T-helper 2 cell (primary cell): ENCODE measurements around the gene ABCC1.
"Not testable (repeated sequence)": the region's sequence is repeated elsewhere in the genome, so short reads cannot be mapped to it uniquely, and the experiment has no call there.

Experiments used
- DNase-seq, 5 experiments: peaks; one replicate each; pipeline versions ENCODE4 v3.0.0 to v3.0.0-alpha.2; 2012 to 2022

Gene ABCC1

DNA sequence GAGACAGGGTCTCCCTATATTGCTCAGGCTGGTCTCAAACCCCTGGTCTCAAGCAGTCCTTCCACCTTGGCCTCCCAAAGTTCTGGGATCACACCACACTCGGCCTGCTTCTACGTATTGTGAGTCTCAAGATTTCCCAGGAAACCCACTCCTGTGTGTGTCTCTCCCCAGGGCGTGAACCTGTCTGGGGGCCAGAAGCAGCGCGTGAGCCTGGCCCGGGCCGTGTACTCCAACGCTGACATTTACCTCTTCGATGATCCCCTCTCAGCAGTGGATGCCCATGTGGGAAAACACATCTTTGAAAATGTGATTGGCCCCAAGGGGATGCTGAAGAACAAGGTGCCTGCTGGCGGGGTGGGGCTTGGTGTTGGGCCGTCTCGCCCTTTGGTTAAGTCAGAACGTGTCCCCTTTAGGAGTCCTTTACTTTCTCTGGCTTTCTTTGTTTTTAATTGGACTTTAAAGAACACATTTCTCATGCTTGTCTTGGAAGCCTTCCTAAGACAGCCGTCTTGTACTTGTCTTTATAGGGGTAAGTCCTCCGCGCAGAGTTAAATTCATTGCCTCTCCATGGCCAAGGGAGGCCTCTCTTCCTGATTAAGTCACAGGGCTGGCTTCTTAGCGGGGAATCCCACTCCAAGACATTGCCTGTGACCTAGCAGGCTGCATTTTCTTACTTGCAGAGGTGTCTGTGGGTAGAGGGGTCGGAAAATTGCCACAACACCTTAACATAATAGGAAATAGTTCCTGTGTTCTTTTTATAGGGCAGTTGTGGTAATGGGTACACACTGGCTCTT is 137.4 kb downstream of the ABCC1 start:
- DNase-seq, result no peak

DNA sequence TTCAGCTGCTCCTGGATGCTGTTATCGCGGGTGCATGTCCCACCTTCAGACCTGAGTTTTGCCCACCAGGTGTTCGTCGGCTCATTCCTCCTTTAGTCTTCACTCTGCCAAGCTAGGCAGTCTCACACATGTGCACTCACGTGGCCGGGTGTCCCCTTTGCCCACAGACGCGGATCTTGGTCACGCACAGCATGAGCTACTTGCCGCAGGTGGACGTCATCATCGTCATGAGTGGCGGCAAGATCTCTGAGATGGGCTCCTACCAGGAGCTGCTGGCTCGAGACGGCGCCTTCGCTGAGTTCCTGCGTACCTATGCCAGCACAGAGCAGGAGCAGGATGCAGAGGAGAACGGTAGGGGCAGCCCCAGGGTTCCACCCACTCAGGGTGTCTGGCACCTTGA is 140.8 kb downstream of the ABCC1 start:
- no peak for DNase-seq

DNA sequence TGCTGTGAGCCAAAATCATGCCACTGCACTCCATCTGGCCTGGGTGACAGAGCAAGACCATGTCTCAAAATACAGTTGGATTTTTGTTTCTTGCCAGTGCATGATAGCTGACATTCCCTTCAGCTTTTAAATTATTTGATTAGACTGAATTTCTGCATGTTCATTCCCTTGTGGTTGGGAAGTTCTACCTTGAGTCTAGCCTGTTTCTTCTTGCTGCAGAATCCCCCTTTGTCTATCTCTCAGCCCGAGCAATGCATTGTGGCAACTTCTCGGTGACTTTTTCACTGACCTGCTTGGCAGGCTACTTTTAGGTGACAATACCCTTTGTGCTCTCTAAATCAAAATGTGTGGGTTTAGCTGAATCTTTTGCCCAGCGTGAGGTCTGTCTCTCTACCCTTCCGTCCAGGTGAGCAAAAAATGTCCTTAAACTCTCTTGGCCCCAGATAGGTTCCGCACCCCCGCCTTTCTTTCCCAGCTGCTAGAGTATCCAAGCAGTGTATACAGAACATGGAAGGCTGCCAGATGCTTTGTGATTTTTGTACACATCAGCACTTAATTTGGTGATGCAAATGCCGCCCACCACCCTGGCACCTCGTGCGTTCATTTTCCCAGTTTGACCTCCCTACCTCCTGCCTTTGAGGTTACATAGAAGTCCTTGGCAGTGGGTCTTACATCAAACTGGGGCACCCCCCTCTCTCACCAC is 143.7 kb downstream of the ABCC1 start:
- DNase-seq, result no peak

DNA sequence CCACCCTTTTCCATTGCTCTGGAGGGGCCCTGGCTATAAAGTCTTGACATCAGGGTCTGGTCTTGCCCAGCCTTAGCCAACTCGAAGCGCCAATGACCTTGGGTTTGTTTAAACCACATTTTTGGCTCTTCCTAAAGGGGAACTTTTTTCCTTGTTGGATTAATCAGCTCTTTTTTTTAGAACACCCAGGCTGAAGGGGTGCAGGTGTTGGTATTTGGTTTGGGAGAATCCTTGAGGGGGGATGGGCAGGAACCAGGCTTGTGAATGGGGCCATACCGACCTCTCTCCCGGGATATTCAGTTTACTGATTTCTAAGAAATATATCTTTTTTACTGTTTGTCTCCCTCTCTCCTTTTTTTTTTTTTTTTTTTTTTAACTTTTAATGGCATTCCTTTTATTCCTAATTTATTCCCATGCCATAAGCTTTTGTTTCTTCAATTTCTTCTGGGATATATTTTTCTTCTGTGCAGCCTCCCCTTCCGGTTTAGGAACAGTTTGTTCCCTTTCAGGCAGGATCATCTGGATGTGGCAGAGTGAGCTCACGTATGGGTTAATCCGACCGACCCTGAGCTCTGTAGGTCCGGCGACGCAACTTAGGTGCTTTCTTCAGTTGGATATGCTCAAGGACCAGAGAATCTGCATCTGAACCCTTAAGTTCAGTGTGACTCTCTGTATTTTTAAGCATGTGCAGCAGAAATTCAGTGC is 144.4 kb downstream of the ABCC1 start:
- no peak for DNase-seq

DNA sequence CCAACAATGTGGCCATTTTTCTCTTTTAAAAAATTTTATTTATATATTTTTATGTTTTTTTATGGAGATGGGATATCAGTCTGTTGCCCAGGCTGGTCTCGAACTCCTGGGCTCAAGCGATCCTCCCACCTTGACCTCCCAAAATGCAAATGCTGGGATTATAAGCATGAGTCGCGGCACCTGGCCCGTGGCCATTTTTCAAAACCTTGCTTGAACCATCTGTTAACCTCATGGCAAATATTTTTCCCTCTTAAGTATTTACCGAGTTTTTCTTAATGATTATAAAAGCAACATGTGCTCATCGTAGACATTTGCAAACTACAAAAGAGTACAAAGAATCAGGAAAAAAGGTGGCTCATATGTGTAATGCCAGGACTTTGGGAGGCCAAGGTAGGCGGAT is 146.2 kb downstream of the ABCC1 start:
- no peak for DNase-seq

DNA sequence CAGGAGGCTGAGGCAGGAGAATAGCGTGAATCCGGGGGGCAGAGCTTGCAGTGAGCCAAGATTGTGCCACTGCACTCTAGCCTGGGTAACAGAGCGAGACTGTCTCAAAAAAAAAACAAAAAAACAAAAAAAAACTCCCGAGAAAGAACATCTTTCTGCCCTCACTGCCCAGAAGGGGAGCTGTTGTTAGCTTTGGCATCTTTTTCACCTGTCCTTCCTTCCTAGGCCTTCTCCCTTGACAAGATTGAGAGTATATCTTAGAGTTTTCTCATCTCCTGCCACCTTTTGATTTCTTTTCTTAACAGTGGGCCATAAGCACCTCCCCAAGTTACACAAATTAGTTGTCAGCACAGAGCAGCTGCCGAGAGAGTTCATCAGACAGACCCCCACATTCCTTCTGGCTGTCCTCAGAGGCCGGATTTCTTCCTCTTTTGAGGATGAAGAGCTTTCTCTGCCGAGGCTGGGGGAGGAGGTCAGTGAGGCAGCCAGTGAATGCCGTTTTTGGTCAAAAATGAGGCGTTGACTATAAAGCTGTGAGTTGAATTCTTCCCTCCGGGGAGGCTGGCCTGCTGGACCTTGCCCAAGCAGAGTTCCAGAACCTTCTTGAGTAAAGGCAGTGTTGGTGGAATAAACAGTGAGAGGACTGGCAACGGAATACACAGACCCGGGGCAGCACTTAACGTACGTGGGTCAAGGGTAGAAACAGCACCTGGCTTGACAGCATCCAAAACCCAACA is 146.9 kb downstream of the ABCC1 start:
- no peak for DNase-seq

DNA sequence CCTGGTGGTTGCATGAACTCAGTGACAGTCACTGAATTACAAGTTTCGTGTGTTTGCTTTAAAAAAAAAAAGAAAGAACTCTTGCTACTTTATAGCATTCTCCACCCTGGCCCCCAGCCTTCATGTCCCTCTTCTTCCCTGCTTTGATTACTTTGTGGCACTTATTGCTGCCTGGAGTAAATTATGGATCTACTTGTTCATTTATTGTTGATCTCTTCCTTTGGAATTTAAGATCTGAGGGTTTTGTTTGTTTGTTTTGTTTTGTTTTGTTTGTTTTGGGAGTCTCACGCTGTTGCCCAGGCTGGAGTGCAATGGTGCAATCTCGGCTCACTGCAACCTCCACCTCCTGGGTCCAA is 147.4 kb downstream of the ABCC1 start:
- no peak for DNase-seq

DNA sequence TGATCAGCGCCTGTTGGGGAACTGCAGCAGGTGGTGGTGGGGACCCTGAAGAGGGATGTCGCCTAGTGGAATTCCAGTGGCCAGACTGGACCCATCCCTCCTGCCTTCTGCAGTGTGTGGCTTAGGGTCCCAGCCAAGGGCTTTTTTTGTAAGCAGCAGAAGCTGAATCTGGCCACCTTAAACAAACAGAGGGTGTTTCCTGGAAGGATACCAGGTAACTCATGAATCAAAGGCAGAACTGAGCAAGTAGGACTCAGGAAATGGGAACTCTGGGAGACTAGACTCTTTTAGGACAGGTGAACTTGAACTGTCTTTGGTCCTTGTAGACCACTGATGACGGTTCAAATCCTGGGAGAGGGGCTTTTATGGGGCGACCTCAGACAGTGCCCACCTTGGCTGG is 149.9 kb downstream of the ABCC1 start:
- no peak for DNase-seq

DNA sequence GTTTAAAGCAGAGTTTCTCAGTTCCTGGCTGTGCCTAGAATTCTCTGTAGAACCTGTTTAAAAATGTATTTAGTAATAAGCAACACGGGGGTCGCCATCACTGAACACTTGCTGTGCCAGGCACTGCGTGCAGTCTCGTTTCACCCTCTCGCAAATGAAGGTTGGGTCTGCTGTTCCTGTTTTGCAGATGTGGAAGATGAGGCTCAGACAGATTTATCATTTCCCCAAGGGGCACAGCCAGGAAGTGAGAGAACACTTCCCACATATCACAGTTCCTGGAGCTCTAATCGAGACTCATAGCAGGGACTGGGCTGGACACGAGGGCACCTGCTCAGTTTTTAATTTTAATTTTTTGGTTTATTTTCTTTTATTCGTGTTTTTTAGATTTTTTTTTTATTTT is 151.2 kb downstream of the ABCC1 start:
- DNase-seq, result no peak

DNA sequence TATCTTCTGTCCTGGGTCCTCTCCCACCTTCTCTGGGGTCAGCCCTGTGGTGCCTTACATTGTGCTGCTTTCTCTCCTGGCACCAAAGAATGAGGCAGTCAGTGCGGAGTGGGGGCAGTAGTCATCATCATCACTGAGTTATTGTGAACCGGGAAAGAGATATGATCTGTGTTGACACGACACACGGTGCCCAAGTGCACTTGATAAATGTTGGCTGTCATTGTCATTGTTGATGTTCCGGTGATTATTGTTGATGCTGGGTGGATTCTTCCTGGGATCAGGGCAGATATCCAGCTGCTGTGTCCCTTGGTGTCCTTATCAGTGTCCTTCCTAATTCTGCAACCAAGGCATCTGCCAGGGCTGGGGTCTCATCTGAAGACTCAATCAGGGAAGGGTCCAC is 152.2 kb downstream of the ABCC1 start:
- DNase-seq, result no peak

DNA sequence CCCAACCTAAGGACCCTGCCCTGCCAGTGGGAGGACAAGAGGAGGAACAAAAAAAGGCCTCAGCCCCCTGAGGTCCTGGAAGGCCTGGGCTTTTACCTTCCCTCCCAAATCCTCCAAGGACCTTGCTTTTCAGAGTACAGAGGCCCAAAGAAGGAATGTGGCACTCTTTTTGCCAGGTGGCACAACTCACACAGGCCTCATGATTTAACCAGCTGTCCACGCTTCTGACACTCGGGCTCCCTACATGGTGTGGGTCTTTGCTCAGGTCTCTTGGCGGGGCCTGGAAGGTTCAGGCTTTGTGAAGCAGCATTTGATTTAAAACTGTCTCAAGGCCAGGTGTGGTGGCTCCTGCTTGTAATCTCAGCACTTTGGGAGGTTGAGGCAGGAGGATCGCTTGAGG is 153.3 kb downstream of the ABCC1 start:
- DNase-seq, result no peak

DNA sequence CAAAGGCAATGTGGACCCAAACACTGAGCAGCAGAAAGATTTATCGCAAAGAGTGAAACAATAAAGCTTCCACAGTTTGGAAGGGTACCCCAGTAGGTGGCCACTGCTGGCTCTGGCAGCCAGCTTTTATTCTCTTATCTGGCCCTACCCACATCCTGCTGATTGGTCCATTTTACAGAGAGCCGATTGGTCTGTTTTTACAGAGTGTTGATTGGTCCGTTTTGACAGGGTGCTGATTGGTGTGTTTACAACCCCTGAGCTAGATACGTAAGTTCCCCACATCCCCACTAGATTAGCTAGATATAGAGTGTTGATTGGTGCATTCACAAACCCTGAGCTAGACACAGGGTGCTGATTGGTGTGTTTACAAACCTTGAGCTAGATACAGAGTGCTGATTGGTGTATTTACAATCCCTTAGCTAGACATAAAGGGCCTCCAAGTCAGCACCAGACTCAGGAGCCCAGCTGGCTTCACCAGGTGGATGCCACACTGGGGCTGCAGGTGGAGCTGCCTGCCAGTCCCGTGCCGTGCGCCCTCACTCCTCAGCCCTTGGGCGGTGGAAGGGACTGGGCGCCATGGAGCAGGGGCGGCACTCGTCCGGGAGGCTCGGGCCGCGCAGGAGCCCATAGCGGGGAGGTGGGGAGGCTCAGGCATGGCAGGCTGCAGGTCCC is 154.9 kb downstream of the ABCC1 start:
- peak in 1 of 5 experiments; percentile 20 for DNase-seq

DNA sequence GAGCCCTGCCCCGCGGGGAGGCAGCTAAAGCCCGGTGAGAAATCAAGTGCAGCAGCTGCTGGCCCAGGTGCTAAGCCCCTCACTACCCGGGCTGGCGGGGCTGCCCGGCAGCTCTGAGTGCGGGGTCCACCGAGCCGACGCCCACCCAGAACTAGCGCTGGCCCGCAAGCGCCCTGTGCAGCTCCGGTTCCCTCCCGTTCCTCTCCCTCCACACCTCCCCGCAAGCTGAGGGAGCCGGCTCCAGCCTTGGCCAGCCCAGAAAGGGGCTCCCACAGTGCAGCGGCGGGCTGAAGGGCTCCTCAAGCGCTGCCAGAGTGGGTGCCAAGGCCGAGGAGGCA is 155.4 kb downstream of the ABCC1 start:
- DNase-seq, result not testable (repeated sequence)

DNA sequence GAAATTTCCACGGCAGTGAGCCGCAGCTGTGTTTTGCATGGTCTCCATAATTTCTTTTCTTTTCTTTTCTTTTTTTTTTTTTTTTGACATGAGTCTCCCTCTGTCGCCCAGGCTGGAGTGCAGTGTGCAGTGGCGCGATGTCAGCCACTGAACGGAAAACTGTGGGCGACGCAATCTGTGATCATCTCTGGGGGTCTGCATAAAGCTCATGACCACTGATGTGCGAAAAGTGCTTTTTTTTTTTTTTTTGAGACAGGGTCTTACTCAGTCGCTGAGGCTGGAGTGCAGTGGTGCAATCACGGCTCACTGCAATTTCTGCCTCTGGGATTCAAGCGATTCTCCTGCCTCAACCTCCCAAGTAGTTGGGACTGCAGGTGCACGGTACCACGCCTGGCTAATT is 156.2 kb downstream of the ABCC1 start:
- DNase-seq, result no peak

DNA sequence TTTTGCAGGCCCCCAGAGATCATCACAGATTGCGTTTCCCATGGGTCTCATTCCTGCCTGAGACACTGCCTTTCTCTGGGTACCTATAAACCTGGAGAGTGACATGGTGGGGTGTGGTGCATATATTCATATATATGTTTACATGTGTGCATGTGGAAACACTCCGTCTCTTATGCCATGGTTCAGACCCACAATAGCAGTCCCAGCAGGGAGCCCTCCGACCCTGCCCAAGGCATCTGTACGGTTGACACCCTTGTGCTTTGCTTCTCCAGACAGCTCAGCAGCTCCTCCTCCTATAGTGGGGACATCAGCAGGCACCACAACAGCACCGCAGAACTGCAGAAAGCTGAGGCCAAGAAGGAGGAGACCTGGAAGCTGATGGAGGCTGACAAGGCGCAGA is 157.1 kb downstream of the ABCC1 start:
- DNase-seq, result no peak

DNA sequence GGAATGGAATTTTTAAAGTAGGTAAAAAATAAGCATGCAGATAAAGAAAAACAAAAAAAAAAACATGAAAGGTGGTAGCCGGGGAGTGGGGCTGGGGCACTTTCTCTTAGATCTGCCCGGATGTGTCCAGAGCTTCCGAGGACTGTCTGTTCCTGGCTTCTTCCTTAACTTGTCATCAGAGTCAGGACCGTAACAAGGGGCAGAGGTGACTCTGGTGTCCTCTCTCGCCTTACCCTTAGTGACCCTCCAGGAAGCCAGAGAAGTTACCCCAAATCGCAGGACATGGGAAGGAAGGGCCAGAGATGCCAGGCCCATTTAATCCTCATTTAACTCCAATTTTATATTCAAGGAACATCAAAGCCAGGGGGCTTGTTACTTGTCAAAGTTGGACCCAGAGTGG is 158.4 kb downstream of the ABCC1 start:
- DNase-seq, result no peak

DNA sequence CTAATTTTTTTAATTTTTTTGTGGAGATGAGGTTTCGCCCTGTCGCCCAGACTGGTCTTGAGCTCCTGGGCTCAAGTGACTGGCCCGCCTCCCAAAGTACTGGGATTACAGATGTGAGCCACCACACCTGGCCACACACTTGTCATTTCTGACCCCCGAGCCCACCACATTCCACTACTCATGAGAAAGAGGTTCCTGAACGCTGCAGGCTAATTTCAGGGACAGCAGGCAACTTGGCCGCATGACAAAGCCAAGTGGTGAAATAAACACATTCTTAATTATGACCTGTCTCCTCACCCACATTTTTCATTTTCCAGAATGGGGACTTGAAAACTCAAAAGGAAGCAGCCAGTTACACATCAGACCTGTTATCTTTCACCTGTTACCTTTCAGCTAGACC is 159.3 kb downstream of the ABCC1 start:
- DNase-seq, result no peak

DNA sequence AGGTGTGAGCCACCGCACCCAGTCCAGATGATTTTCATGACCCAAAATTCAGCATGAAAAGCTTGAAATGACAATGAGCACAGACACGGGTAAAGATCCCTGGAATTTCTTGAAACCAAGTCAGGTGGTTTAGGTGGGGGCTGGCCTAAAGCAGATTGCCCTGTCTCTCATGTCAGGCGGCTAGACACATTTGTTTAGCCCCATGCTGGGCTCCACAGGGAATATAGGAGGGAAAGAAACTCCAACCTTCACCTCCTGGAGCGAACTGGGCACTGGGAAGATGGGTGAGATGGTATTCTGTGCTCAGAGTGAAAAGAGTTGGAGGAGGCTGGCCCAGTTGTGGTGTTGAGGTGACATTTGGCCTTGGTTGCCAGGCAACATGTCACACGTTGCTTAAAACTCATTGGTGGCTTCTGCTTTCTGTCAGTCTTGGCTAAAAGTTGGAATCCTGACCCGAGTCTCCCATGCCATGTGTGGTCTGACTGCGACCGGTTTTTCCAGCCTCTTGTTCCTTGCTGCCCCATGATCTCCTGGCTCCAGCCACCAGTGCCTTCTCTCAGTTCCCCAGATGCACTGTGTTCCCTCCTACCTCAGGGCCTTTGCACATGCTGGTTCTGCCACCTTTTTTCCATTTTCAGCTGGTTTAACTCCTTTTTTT is 160.2 kb downstream of the ABCC1 start:
- no peak for DNase-seq

DNA sequence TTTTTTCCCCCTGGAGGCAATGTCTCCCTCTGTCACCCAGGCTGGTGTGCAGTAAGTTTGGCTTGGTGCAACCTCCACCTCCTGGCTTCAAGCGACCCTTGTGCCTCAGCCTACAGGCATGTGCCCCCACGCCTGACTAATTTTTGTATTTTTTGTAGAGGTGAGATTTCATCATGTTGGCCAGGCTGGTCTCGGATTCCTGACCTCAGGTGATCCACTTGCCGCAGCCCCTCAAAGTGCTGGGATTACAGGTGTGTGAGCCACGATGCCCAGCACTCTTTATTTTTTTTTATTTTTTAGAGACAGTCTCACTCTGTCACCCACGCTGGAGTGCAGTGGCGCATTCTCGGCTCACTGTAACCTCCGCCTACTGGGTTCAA is 160.7 kb downstream of the ABCC1 start:
- DNase-seq, result no peak

DNA sequence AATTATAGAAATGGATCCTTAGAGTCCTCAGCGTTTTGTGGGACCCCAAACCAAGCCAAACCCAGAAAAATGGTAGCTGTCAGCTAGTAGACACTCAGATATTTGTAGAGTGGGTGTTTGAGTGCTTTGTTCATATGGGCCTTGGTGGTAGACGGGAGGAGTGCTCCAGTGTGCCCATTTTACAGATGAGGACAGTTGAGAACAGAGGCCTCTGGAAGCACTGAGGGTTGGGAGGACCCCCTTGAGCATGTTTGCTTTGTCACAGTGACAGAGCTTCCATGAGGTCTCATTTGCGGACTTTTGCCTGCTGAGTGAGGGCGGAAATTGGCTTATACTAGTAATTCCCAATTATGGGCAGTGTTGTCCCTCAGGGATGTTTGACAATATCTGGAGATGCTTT is 162.2 kb downstream of the ABCC1 start:
- no peak for DNase-seq

DNA sequence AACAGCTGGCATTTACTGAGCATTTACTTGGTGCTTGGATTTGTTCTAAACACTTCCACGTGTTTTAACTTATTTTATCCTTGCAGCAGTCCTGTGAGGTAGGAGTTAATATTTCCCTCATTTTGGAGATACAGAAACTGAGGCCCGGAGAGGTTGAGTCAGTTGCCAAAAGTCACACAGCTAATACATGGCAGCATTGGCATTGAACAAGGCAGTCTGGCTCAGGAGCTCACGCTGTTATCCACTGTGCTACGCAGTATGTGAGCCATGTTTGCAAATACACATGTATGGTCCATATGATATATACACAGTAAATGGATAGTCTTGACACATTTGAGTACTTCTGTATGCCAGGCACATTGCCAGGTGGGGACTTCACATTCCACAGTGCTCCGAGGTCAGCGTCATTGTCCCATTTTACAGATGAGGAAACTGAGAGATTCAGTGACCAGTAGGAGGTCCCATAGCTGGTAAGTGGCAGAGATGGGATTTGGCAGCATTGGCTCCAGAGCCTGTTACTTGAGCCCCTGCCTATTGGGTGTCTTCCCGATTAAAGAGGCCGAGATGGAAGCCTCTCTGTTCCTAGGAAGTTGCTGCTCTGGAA is 163.1 kb downstream of the ABCC1 start:
- no peak for DNase-seq

DNA sequence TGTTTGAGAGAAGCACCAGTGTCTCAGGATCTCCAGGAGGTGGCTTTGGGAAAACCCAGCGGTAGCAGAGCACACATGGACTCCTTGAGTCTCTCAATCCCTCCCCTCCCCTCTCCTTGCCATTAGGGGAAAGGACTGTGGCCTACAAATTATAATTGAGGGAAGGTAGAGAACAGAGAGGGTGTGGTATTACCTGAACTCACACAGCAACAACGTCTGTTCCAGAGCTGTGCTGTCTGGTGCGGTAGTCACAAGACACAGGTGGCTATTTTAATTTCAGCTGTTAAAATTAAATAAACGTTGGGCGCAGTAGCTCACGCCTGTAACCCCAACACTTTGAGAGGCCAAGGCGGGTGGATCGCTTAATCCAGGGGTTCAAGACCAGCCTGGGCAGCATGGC is 163.7 kb downstream of the ABCC1 start:
- no peak for DNase-seq
